Lung microvascular endothelial cell (primary cell): ENCODE results near the gene GRIA4. TPM values are rescaled to one million over a fixed set of nuclear protein-coding genes. Genes with fewer than 3 reads are reported as not detected.
A peak's percentile ranks its signal among the peaks of the same experiment; 100 is the strongest.
"Not testable (repeated sequence)": the region's sequence is repeated elsewhere in the genome, so short reads cannot be mapped to it uniquely, and the experiment has no call there.

Source experiments
- DNase-seq, 2 donors: peaks; one replicate each; pipeline versions ENCODE4 v3.0.0 to v3.0.0-alpha.2; 2010; ENCODE audit warnings: low read depth in 2 of 2
- total RNA-seq: library from RNA; depleted of rRNA; stranded (reverse); fragments of >200 nt; gene quantifications from 2 replicates; pipeline ENCODE4 v1.2.1, GENCODE V29; 2014

The GRIA4 gene
- total RNA-seq, 1 donor from 2014 or later: not detected

DNA sequence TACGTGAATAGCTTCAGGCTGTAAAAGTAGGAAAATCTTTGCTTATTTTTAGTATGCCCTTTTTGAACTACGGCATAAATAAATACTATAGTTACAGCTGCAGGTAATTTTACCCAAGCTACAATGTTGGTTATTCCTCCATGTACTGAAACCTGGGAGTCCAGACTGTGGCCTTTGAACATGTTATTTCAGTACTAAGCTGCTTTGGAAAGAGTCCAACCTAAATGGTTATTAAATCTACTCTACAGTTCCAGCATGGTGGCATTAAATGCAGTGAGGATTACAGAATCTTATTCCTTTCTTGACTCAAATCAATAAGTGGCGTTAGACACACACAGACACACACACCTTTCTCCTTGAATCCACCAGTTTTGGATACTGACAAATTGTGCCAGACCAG, 247.1 kb downstream of the GRIA4 start:
- no peak for DNase-seq

GRCh38 chr11:105857728-105858127, 247.9 kb downstream of the GRIA4 start:
- no peak for DNase-seq

DNA sequence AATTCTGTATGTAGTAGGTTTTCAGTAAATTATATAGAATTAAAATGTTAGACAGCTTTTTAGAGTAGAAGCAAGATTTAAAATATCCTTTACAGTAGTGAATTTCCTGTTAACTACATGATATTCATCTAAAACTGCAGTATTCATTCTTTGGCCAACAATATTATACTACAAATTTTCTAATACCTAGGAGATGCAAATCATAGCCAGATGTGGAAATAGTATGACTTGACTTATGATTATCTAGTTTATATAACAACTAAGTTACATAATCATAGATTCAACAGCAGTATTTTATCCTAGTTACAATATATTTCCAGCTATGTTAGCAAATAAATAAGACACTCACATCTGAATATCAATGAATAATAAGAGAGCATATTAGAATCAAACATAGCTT, 249.0 kb downstream of the GRIA4 start:
- DNase-seq: no peak

- DNase-seq: no peak
These were observed 250.2 kb downstream of the GRIA4 start for GRCh38 chr11:105860105-105860504.

GRCh38 chr11:105861225-105861624, 251.4 kb downstream of the GRIA4 start:
- peak; percentile 14 to 49 for DNase-seq

GRCh38 chr11:105862736-105863367, 253.0 kb downstream of the GRIA4 start:
- peak; percentile 65 to 80 for DNase-seq

- no peak for DNase-seq
These were observed 253.7 kb downstream of the GRIA4 start for GRCh38 chr11:105863523-105863922.

- DNase-seq: peak in 1 of 2 donors; percentile 22
These were observed 257.9 kb downstream of the GRIA4 start for GRCh38 chr11:105867742-105868141.

GRCh38 chr11:105868762-105869285, 259.0 kb downstream of the GRIA4 start:
- DNase-seq: no peak

DNA sequence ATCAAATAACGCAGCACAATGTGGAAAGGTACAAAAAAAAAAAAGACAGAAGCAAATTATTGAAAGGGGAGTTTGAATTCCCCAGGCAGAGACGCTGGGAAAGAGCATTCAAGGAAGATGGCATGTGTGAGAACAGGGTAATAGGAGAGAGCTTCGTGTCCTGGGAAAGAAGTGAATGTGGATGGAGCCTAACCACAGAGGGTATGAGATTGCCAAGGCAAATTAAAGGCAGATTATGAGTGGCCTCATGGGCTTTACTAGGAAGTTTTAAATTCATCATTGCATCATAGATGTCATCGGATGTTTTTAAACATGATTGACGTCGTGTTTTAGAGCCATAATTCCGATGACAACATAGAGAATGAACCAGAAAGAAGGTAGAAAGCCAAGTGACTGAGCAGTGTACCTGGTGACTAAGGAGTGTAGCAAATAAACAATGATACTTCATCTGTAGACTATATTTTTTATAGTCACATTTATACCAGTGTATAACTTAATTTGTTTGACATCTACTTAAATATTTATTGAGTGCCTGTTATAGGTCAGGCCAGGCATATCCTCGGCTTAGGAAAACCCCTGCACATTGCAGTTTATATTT, 260.7 kb downstream of the GRIA4 start:
- no peak for DNase-seq

GRCh38 chr11:105878510-105878909, 268.6 kb downstream of the GRIA4 start:
- DNase-seq: no peak

GRCh38 chr11:105878927-105879326, 269.1 kb downstream of the GRIA4 start:
- not testable (repeated sequence) for DNase-seq

DNA sequence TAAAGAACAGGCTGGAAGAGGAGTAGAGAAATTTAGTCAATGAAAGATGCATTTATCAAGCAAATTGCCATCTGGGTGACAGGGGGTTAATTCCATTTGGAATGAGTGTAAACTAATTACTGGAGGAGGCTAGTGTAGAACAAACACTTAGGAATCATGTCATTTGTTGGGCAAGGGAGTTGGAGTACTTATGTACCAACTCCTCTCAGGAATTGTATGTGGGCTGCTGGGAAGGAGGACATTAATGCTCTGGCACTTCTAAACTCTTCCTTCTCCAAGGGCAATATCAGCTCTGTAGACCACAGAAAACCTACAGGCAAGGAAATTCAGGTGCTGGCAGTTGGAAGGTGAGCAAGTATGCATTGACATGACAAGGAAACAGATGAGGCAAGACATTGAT, 271.2 kb downstream of the GRIA4 start:
- no peak for DNase-seq

DNA sequence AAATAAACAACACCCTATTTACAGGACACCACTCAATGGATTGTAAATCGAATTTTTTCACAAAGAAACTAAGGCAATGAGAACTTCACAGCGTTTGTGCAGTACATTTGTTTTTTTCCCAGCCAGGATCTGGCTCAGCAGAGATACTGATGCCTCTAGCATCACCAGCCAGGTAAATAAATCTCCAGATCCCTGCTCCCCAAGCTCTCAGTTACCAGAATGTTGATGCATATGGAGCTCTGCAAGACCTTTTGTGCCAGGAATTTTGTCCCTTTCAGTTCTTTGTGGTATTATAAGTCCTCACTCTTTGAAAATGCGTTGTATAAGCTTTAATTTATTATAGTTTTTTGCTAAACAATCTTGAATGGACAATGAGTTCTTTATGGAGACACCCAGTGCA, 274.6 kb downstream of the GRIA4 start:
- no peak for DNase-seq

DNA sequence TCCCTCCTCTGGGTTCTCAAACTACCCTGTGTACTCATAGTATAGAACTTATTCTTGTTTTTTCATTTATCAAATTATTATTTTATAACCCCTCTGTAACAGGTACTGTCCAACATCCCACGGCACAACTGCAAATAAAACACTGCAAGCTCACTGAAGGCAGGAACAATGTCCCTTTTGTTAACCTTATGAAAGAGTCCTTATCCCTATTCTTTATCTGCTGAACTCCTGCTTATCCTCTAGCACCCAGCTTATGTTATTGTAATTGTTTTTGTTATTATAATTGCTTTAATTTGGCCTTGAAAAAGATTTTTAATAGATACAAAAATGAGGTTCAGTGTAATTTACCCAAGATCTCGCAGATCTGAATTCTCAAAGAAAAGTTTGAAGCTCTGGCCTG, 281.8 kb downstream of the GRIA4 start:
- DNase-seq: no peak

- no peak for DNase-seq
These were observed 287.3 kb downstream of the GRIA4 start for GRCh38 chr11:105897161-105897560.

DNA sequence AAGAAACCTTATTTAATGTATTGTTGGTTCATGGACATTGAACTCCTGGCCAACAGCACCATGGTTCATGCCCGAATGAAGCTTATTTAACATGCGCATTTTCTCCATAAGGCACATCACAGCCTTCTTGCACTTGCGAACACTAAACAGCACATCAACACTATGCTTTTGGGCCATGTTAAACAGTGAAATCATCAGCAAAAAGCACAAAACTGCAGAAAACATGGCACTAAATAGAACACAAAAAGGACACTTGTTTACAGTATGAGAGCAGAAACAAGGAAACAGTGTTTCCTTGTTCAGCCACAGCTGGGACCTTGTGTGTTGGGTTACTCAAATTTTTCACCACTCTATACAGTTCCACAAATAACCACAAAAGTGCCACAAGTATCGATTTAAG, 289.9 kb downstream of the GRIA4 start:
- no peak for DNase-seq

DNA sequence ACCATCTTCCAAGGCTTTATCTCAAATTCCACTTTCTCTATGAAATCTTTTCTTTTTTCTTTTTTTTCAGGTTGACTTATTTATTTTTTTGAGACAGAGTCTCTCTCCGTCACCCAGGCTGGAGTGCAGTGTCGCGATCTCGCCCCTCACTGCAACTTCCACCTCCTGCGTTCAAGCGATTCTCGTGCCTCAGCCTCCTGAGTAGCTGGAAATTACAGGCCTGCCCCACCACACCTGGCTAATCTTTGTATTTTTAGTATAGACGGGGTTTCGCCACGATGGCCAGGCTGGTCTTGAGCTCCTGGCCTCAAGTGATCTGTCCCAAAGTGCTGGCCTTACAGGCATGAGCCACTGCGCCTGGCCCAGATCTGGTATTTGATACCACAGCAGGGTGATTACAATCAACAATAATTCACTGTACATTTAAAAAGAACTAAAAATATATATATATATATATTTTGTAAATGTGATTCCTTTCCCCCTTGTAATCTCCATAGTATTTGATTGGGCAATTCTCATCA, 290.7 kb downstream of the GRIA4 start:
- DNase-seq: no peak

- DNase-seq: no peak
These were observed 293.2 kb downstream of the GRIA4 start for GRCh38 chr11:105903113-105903512.

GRCh38 chr11:105906517-105906916, 296.6 kb downstream of the GRIA4 start:
- no peak for DNase-seq

GRCh38 chr11:105907319-105907718, 297.4 kb downstream of the GRIA4 start:
- DNase-seq: no peak

GRCh38 chr11:105910095-105910715, 300.3 kb downstream of the GRIA4 start:
- peak in 1 of 2 donors; percentile 5 for DNase-seq

DNA sequence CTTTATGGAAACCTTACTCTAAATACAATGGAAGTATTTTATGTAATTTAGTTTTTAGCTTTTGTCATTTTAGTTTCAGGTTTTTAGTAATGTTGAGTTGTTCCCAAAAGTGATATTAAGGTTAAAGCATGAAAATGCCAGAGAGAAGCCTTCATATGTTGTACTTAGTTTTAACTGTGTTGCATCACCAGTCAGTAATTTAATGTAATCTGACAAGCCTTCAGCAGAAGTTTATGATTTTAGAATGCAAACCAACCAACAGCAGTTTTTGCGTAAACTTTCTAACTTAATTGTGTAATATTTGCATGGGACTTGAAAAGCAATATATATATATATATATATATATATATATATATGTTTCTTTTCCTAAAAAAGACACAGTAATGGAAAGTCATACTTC, 301.6 kb downstream of the GRIA4 start:
- DNase-seq: no peak
